Stimulated activated CD4-positive, alpha-beta T cell treated with anti-CD3 and anti-CD28 coated beads, Interleukin-15, amount 100 ng/mL, for 48 hours (primary cell): ENCODE measurements around the gene CCDC88C.

Experiments used
- DNase-seq, 2 donors: peaks; one replicate each; pipeline ENCODE4 v3.0.0-alpha.2; 2020; ENCODE audit warnings: low read depth in 2 of 2

Gene CCDC88C

DNA sequence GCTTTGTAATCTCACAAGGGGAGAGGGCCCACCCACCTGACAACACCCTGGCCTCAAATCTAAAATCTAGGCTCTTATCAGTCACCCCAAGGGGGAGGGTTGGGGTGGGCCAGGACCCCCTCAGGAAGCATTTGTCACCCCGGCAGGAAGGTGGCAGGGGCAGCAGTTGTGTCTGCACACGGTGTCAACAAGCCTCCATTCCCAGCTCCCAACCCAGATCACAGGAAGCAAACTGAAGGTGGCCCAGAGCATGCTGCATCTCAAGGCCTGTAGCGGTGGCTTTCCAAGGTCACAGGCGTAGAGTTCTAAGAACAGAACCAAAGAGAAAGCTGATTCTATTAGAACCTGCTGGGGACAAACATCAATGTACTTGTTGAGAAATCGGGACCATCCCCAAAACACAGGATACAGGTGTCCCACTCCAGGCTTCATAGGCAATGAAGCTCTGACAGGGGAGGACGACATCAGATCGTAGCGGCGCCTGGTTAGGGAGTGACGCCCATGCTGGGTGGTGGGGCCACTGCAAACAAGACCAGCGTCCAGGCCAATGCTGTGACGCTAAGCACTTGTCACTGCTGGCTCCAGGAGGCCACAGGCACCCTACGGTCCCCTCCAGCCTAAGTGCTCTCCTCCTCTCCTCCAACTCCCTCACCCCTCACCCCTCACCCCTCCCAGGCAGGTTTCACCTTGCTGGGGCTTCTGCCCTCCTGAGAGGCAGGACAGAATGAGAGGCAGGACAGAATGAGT, 52.9 kb downstream of the CCDC88C start:
- DNase-seq: no peak

DNA sequence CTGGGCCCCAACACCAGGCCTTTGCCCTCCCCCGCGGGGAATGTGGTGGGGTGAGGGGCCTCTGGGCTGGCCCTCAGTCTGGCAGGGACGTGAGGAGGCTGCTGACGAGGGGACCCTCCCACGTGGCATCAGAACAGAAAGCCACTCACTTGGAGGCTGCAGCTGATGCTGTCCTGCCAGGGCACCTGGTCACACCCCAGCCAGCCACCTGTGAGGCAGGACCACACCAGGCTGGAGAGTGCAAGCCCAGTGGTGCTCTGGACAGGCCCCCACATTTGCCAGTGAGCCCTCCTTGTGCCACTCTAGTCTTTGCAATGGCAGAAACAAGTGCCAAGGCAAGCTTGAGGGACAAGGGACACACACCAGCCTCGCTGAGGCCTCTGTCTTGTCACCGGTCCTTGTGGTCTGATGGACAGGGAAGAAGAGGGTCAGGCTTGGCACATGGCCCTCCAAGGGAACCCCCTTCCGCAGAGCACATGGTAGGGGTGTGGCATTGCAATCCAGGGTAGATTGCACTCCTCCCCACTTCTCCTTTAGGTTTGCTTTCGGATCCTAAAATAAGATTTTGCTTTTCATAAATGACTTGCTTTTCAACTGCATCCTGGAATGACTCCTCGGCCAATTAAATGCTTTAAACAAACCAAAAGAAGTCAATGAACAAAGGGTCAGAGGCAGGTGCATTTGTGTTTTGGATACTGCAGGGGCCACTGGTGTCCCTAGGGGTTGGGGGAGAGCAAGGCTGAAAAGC, 53.7 kb downstream of the CCDC88C start:
- DNase-seq: no peak

DNA sequence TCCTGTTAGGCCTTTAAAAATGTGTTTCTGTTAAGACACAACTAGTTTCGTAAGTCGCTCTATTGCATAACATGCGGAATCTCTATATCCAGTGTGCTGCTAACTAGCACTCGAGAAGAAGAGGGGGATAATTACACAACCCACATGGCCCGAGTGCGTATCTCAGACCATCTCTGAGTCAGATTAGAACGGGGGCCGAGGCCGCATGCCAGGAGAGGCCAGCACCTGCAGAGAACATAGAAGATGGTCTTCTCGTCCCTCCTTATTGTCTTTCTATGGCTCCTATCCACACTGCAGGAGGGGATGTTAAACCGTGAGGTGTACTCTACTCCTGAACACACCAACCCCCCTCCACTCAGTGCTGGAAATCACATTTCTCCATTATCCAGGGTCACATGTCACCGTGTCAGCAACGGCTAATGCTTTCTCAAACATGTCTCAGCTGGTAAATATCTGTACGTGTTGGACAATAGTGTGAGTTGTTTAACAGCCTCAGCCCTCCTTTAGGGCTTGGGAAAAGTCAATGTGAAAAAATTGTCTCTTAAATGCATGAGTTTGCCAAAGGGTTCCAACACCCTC, 56.3 kb downstream of the CCDC88C start:
- DNase-seq: no peak

DNA sequence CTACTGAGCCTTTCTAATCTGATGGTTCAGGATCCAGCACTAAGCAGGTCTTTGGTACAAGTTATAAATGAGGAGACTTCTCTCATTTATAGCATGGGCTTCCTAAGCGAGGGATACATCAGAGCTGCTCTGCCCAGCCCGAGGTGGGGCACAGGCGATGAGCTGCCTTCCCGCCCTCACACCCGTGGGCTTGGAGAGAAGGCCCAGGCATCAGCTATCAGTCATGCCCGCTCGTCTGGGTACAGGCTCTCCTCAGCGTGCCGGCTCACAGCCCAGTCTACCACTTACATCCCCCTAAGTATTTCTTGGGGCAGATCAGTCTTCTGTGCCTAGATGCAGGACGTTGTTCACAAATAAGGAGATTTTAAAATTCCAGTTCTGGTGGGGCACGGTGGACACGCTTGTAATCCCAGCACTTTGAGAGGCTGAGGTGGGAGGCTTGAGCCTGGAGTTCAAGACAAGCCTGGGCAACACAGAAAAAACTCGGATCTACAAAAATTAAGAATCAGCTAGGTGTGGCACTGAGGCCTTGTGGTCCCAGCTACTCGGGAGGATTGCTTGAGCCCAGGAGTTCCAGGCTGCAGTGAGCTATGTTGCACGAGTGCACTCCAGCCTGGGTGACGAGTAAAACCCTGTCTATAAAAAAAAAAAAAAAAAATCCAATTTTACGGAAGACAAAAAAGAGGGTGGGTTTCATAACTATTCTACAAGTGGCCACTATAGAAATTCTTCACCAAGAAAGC, 57.0 kb downstream of the CCDC88C start:
- DNase-seq: no peak

DNA sequence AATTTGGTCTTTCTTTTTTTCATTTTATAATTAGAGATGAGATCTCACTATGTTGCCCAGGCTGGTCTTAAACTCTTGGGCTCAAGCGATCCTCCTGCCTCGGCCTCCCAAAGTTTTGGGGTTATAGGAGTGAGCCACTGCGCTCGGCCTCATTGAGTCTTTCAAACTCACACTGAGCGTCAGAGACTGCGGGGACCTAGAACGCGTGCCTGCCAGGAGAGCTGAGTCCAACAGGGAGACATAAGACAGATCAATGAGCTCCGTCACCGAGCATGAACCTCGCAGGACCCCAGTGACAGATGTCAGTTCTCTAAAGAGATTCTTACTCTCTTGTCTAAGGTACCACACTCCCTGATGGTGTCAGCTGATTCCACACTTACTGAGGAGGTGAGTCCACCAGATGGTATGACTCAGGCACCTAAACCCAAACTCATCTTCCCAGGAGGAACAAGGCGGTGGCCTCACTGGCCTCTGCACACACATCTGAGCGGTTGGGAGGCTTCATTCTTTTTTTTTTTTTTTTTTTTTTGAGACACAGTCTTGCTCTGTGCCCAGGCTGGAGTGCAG, 58.9 kb downstream of the CCDC88C start:
- no peak for DNase-seq

DNA sequence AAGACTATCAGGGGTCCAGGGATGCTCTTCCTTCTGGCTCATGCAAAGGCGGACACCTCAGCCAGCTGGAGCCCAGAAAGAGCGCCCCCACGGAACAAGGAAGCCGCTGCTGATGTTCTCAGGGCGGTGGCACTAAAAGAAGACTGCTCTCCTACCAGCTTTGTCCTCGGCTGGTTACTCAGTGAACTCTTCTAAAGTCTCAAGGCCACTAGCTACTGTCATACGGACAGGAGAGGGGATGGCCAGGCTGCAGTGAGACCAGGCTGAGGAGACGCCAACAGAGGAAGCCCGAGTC, 59.6 kb downstream of the CCDC88C start:
- DNase-seq: no peak

DNA sequence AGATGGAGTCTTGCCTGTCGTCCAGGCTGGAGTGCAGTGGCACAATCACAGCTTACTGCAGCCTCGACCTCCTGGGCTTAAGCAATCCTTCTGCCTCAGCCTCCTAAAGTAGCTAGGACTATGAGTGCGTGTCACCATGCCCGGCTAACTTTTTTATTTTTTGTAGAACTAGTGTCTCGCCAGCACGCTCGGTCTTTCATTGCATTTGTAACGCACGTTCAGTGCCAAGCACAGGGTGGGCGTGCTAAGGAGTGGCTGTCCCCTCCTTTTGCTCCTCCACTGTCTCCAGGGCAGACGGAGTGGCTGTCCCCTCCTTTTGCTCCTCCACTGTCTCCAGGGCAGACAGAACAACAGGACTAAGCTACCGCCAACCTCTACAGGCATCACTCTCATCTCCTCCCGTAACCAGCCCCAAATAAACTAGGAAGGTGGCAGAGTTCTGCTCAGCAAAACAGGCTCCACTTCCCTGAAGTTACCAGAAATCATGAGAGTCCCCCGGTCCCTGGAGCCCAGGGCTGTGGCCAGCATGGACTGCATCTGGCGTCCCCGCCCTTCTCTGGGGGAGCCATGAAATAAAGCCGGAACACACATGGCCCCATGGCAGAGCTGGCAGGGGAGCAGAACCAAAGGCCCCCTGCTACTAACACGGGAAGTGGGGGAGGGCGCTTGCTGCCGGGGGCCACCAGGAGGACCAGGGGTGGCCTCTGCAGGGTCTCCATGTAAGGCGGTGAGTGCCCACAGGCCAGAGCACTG, 60.2 kb downstream of the CCDC88C start:
- no peak for DNase-seq

DNA sequence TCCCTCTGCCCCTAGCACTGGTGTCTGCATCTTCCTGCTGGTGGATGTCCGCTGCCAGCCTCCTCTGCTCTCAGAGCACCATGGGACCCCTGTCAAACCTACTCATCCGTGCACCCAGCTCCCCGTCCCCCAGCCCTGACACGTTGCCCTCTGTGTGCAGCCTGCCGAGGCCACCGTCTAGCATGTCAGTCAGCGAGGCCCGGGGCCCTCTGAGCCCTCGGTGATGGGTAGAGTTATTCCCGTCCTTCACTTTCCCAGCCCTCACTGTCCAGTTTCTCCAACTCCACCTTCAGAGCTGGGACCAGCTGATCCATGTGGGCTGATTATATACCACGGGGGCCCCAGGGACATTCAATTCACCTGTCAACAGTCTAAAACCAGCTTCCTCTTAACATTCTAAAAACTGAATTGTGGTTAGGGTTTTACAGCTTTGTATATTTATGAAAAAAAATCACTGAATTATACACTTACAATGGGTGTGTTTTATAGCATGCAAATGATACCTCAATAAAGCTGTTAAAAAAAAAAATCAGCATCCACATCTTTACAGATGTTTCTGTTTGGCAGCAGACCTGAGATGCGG, 61.3 kb downstream of the CCDC88C start:
- DNase-seq: no peak

DNA sequence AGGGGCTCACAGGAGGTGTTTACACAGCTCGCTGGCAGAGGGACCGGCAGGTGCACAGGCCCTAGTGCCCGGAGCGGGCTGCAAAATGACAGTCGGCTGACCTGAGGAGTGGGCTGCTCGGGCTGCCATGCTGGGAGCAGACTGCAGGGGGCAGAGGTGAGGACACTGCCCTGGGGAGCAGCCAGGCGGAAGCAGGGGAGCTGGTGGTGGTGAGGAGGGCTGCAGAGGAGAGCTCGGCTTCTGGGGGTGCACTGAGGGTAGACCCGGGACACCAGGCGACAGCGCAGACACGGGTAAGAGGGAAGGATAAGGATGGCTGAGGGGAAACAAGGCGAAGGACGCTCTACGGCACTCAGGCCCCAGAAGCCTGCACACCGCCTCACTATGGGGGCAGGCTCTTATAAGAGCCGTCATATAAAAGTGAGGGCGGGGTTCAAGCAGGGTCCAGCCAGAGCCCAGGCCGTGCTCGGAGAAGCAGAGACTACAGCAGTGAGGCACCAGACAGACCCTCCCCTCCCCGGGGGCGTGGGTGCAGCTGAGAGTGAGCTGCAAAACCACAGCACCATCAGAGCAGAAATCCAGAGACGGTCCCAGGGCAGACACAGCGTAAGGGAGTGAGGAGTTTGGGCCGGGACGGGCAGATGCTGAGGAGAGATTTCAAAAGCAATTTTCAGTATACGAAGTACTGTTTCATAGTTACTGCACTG, 62.5 kb downstream of the CCDC88C start:
- DNase-seq: no peak

DNA sequence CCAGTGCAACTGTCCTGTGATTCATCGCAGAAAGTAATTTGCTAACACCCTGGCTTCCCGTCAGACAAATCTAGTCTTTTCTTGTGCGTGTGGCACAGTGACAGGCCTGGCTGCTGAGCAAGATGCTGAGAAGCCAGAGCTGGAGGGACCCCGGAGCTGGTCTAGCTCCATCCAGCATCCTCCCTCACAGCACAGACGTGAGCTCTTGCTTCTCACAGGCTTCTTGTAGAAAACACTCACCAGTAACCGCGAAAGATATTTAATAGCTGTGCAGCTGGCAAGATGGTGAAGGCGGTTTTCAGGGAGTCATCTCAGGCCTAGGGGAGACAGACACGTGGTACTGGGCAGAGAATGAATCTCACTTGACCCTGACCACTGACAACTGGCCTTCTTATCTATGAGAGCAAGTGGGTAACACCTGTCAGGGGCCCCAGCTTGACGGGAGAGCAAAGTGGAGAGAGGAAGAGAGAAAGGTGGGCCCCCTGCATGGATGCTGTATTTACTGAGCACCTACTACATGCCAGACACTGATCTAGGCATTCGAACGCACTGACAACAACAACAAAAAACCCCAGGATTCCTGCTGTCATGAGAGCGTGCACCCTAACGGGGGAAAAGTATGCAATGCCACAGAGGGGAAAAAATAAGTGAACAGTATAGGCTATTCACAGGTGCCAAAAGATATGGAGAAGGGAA, 63.3 kb downstream of the CCDC88C start:
- no peak for DNase-seq

DNA sequence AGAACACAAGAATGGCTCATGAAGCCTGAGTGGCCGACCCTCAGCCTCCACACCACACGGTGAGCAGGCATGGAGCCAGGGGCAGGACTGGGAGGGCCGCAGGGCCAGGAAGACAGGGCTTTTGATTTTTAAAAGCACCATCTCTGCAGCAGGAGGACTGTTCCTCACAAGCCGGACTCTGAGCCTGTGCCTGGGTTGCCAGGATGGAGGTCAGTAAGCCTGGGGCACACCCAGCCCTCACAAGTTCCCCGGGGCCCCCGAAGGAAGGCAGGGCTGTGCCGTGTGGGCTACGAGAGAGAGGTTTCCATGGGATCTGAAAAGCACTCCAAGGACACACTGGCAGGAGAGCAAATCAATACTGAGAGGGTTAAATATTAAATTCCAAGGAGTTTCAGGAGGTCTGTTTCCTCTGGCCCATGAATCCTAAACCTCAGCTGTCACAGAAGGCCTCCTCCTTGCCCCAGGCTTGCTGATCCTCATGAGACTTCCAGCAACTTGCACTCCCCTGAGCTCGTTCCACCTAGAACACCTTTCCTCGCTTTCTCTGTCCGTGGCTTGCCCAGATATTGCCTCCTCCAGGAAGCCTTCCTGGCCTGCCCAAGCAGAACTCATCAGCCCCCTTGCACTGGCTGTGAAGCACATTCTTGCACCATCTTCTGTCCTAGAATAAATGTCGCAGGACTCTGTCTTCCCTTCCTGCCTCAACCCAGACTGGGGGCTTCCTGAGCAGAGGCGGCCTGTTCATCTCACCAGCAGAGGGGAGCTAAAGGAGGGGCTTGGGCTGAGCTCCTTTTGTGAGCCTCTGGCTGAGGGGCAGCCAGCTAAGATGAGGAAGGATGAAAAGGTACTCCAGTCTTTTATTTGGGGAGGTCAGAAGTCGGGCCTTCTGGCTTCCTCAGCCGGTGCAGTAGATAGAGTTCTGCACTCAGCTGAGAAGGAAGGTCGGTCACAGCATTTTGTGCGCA, 64.6 kb downstream of the CCDC88C start:
- no peak for DNase-seq

DNA sequence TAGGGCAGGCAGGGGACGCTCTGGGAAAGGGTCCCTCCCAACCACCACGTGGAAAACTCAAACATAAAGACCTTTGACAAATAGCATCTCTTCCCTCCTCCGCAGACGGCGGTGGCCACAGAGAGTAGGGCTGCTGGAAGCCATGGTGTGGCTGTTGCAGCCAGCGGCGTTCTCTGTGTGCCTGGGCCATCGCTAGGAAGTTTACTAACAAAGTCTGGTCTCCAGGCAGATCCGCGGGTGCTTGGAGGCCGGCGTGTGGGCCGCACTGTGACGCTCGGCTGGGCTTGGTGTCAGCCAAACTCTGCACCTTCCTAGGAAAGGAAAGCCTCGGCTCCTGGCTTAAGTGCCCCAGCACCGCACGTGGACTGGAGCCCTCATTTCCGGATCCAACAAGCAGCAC, 65.6 kb downstream of the CCDC88C start:
- DNase-seq: no peak

DNA sequence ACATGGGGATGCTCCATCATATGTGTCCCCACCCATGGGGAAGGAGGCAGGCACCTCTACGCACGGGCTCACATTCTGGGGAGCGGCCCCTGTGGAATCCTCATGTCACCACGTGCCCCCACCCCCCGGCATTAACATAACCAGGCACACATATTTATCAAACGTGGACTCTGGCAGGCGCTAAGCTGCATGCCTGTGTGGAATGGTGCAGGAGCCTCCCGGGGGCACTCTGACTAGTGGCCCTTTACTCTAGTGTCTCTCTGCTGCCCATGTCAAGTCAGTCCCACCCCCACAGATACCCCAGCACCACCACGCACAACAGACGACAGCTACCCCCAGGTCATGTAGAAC, 66.1 kb downstream of the CCDC88C start:
- no peak for DNase-seq

DNA sequence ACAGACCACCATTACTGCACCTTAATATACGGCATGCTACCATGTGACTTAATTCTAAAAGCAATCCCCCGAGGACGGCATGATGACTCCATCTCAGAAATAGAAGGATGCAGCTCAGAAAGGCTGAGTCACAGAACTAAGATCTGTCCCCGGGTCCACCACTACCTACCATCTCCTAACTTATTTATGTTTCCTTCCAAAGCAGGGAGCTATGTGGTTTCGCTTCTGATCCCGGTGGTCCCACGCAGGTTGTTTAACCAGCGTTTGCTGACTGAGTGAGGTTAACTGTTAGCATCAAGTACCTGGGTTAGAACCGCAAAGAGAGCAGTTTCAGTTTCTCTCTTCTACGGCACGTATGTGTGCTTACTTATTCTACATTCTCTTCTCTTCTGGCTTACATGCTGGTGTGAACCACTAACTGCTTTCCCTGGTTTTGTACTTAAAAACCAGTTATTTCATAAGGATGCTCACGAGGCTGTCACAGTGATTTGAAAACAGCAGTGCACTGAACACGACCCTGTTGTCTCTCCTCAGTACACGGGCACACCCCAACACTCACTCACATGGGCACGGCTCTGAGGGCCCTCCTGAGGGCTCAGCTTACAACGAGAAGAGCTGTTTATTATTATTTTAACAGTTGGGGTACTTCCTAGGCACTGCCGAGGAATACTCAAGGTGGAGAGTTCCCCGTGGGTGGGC, 66.7 kb downstream of the CCDC88C start:
- DNase-seq: peak; percentile 59 to 60

DNA sequence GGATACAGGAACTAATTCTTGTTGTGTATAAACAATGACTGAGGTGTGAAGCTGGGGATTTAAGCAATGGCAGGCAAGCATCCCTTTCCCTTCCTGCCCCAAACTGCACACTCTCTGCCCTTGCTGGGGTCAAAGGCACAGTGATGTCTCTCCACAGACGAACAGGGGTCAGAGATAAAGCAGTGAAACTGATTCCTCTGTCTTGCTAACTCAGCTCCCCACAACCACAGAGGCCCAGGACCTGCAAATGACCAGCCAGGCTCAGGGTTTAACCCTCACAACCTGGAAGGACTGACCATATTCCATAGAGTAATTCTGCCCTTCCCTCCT, 67.2 kb downstream of the CCDC88C start:
- no peak for DNase-seq

DNA sequence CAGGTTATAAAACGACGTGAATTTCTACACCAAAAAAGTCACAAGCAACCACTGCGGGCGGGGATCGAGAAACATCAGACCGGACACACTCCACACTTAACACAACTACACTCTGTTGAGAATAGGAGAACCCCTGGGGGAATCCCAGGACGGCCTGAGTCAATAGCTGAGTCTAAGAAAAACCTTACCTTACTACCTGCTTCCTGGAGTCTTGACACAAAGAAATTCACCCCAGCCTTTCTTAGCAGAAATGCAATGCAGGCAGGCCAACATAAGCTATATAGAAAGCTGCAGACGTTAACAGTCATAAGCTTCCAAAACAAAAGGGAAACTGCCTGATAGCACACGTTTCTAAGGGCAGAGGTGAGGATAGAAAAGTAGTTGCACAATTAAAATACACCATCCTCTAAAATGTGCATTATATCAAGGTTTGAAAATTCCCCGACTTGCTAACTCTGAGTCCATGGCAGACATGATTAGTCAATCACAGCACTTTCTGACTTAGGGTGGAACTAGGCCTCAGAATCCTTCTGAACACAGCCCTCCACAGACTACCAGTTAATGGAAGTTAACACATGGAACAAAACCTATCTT, 68.0 kb downstream of the CCDC88C start:
- peak; percentile 63 to 68 for DNase-seq

DNA sequence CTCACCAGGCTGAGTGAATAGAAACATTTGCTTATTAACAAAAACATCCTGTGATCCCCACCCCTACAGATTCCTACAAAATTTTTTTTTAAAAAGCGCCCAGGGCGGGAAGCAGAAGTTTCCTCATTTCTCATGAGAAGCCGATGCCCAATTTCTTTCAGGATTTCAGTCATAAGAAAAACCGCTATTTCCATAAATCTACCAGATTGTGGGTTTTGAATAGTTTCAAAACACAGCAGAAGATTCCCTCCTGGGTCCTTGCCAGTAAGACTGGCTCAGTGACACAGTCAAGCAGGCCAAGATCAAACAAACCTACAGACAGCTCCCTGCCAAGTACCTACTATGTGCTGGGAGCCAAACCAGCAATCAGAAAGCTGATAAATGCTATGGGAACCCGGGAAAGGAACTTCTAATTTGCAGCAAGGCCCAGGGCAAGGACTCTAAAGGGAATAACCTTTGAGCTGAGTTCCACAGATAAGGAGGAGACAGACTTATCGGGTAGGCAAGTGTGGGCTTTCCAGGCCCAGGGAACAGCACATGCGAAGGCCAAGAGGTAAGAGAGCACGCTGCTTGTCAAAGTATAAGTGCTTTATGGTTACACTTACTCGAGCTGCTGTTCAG, 68.7 kb downstream of the CCDC88C start:
- no peak for DNase-seq

DNA sequence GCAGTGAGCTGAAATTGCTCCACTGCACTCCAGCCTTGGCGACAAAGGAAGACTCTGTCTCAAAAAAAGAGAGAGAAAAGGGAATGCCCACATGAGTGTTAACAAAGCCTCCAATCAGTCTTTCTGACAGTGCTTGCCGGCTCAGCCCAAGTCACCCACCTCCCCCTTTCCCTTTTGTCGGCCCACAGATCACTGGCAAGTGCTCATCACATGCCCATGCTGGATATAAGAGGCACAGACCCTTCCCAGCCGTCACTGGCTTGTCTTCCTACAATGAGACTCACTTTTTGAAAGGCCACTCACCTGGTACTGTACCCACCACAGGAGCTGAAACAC, 70.8 kb downstream of the CCDC88C start:
- no peak for DNase-seq
